Uterus (tissue), 2 donors: ENCODE measurements around the gene XDH.

Experiments used
- POLR2A ChIP-seq, 2 donors: fragments of 450-650 bp; IDR thresholded peaks; one replicate each; pipeline ENCODE4 v1.6.1; 2016; ENCODE audit warnings: antibody characterized with exemption in 2 of 2, mild to moderate bottlenecking in 1 of 2, moderate library complexity in 1 of 2
- TF ChIP-seq, protein P1 (sequence below), 4 experiments: fragments of 200-600 bp in 2 of 4; fragments of 450-650 bp in 2 of 4; sonication (generic) in 2 of 4; IDR thresholded peaks; one replicate each; pipeline ENCODE4 v1.5.1; 2016 to 2019; ENCODE audit warnings: antibody characterized with exemption in 4 of 4, mild to moderate bottlenecking in 2 of 4, moderate library complexity in 1 of 4

DNA sequence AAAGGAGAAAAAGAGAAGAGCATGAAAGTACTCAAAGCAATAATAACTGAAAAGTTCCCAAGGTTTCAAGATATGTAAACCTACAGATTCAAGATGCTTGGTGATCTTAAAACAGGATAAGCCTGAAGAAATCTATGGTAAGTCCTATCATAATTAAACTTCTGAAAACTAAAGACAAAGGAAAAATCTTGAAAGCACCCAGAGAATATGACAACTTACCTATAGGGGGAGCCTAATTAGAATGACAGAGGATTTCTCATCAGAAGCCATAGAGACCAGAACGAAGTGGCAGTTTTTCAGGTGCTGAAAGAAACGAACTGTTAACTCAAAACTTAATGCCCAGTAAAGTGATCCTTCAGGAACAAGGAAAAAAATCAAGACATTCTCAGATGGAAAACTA is 59.7 kb downstream of the XDH start:
- TF ChIP-seq, protein P1, sequence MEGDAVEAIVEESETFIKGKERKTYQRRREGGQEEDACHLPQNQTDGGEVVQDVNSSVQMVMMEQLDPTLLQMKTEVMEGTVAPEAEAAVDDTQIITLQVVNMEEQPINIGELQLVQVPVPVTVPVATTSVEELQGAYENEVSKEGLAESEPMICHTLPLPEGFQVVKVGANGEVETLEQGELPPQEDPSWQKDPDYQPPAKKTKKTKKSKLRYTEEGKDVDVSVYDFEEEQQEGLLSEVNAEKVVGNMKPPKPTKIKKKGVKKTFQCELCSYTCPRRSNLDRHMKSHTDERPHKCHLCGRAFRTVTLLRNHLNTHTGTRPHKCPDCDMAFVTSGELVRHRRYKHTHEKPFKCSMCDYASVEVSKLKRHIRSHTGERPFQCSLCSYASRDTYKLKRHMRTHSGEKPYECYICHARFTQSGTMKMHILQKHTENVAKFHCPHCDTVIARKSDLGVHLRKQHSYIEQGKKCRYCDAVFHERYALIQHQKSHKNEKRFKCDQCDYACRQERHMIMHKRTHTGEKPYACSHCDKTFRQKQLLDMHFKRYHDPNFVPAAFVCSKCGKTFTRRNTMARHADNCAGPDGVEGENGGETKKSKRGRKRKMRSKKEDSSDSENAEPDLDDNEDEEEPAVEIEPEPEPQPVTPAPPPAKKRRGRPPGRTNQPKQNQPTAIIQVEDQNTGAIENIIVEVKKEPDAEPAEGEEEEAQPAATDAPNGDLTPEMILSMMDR (IDR thresholded peaks at IDR 0.05), result no peak
- TF ChIP-seq POLR2A (IDR thresholded peaks at IDR 0.05), result no peak
